NCI-H1105 treated with DMSO at 0.1 percent for 48 hours (cell line): ENCODE measurements around the gene MTG2.

Experiments
- DNase-seq: peaks from one replicate; lab custom pipeline; 2025; lab: John Stamatoyannopoulos, UW

MTG2 gene

GRCh38 chr20:62219992-62220665 lies 37.3 kb downstream of the MTG2 start, which contains the start of gene HRH3:
Gene HRH3, minus strand, starts transcription at chr20:62220278. Its CDS starts 308 bp downstream, at chr20:62219970.
- DNase-seq: peak; percentile 57

GRCh38 chr20:62220666-62221568 lies 38.1 kb downstream of the MTG2 start:
- no peak for DNase-seq

- no peak for DNase-seq
These were observed 39.5 kb downstream of the MTG2 start for GRCh38 chr20:62222266-62222850.

DNA sequence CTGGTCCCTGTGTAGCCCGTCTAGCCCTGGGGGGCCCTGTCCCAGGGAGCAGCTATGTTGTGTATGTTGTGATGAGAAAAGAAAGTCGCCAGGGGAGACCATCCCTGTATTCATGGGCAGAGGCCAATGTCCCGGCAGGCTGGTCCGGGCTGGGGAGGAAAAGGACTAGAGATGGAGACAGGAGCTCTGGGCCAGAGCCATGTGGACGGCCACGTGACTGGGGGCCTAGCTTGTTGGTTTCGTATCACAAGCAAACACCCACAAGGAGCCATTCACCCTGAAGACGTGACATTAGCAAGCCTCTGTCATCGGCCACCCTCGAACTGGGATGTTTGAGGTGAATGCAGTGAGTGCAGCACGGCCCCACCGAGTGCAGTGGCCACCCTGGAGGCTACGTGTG lies 40.1 kb downstream of the MTG2 start:
- DNase-seq: no peak

DNA sequence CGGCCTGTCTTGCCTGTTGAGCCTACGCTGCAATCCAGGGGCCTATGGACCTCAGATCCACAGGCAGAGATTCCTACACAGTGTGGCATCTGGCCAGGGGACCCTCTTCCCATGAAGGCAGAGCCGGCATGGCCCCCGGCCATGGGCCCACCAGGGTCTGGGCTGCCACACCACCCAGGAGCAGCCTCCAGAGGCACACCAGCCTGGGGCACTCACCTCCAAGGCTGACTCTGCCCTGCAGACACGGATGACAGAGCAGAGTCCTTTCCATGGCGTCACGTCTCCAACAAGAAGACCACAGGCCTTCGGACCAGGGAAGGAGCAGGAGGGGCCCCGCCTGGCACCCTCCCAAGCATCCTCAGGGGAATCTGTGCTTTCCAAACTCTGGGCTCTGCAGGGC lies 40.7 kb downstream of the MTG2 start:
- DNase-seq: no peak

- no peak for DNase-seq
These were observed 41.5 kb downstream of the MTG2 start for GRCh38 chr20:62224113-62224855.

DNA sequence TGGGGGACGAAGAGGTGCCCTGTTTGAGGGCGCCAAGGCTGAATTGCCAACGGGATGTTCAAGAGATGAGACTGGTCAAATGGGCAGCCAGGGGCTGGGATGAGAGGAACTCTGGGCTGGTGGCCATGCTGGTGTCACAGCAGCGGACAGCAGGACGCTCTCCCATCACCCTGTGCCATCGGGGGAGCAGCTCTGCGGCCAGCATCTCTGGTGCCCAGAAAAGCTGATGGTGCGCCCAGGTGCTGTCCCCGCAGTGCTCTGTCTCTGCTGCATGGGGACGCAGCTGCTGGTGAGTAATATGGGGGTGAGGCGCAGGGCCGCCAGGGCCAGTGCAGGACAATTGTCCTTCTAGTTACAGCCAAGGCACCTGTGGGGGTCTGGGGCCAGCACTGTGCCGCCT lies 42.2 kb downstream of the MTG2 start:
- no peak for DNase-seq

GRCh38 chr20:62225820-62226635 lies 43.2 kb downstream of the MTG2 start:
- no peak for DNase-seq

DNA sequence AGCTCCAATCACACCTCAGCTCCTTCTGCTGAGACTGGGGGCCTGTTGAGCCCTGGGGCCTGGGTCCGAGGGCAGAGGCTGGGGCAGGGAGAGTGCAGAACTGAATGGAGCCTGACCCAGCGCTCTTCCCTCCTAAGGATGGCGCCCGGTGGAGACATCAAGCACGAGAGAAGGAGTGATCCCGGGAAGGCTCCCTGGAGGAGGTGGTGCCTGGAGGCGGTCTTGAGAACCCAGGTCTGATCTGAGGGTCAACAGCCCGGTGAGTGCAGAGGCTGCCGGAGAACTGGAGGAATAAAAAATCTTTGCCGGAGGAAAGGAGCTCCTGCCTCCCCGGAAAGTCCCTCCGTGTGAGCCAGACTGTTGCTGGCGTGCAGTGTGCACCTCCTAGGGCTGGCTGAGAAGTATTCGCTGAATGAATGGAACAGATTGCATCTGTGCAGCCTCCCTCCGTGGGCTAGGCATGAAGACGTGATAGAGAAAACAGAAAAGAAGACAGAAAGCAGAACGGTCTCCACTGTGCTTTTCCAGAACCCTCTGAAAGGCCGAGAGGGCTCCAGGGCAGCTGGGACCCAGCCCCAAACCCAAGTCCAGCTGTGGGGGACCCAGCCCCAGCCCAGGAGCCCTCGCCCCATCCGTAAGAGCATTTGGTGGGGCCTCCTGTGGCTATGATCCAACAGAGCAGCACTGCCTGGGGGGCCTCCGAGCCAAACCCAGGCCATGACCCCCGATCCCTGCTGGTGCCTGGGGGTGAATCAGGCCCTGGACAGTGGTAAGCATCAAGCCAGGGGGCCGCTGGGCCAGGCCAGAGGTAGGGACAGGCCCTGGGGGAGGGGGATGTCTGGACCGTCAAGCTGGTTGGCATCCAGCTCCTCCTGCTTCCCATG lies 44.1 kb downstream of the MTG2 start:
- DNase-seq: no peak

DNA sequence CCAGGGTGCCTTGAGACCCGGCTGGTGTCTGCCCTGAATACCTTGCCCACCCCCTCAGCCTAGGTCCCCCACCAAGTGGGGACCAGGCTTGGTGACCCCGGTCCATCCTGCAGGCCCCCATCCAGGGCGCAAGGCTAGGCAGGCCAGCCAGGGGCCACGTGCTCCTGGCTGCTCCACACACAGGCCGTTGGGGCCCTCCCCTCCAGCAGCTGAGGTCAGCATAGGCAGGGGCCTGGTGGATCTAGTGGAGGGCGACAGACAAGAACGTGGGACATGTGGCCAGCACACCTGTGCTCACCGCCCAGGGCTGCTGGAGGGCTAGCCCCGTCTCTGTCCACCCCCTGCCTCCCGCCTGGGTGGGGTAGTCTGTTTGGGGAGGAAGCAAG lies 44.8 kb downstream of the MTG2 start:
- DNase-seq: no peak

DNA sequence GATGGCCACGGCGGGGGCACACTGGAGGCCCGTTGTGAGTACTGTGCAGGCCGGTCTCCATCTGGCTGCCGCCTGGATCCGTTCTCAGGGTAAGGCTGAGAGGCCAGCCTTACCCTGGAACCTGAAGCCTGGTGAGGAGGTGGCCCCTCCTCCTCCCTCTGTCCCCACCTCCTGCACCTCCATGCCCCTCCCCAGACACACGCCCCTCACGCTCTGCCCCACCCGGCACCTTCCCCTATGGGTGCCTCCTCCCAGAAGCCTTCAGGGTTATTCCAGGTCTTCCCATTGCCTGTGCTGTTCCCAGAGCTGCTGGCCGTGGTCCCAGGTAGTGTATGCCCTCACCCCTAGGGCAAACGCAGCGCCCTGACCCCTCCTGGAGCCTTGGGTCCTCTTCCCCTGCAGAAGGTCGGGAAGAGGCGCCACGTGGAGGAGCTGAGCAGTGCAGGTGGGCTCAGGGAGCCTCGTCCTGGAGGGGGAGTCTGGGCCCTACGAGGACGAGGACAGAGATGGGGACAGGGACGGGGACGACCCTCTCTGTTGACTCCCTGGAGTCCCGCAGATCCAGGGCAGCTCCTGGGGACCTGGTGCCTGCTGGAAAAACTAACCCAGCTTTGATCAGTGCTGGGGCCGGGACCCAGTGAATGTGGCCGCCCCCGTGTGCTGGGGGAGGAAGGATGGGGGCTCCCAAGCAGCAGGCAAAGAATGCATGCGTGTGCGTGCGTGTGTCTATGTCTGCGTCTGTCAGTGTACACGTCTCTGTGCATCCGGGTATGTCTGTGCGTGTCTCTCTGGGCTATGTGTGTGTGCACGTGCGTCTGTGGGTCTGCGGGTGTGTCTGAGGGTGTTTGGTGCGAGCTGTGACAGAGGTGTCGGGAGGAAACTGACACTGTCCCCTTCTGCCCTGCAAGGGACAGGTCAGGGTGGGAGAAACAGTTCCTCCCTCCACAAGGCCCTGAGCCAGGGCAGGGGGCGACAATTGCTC lies 45.4 kb downstream of the MTG2 start:
- DNase-seq: no peak

- DNase-seq: no peak
These were observed 46.2 kb downstream of the MTG2 start for GRCh38 chr20:62228982-62229545.

DNA sequence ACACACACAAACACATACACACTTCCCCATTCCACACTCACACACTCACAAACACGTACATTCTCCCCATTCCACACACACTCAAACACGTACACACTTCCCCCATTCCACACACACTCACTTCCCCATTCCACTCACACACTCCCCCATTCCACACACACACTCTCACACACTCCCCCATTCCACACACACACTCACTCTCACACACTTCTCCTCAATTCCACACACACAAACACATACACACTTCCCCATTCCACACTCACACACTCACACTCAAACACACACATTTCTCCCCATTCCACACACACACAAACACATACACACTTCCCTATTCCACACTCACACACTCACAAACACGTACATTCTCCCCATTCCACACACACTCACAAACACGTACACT lies 46.8 kb downstream of the MTG2 start:
- DNase-seq: no peak

GRCh38 chr20:62230276-62230675 lies 47.4 kb downstream of the MTG2 start:
- DNase-seq: no peak

DNA sequence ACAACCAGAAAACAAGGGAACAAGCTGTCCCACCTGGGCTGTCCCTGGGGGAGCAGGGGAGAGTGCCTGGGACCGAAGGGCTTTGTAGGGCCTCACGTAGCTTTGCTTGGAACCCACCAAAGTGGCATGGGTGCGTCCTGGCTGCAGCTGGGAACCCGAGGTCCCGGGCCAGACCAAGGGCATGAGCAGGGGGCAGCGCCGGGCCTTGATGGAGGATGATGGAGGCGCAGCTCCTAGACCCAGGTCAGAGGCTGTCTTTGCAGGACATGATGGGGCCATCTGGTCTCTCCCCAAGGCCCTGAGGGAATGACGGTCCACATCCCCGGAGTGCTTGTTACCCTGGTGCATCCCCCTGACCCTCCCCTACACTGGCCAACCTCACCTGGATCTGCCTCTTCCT lies 47.9 kb downstream of the MTG2 start:
- no peak for DNase-seq

DNA sequence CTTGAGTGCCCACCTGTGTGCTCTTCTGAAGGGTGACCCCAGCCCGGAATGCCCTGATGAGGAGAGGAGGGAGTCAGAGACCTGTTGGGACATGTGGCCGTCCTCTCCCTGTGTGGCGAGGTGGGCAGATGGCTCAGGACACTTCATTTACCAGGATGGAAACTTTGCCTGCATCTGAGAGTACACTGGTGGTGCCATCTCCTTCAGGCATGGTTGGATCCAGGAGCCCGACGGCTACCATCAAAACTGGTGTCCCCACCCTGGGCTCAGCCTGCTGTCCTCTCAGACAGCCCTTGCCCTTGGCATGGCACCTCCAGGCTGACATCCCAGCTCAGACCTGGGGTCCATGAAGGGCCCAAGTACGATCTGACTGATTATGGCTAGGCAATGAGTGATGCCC lies 48.5 kb downstream of the MTG2 start:
- DNase-seq: no peak

- no peak for DNase-seq
These were observed 49.4 kb downstream of the MTG2 start for GRCh38 chr20:62232194-62232593.

- DNase-seq: no peak
These were observed 50.2 kb downstream of the MTG2 start for GRCh38 chr20:62232770-62233645.
